ENCODE data around the gene NDST3.

Gene NDST3

DNA sequence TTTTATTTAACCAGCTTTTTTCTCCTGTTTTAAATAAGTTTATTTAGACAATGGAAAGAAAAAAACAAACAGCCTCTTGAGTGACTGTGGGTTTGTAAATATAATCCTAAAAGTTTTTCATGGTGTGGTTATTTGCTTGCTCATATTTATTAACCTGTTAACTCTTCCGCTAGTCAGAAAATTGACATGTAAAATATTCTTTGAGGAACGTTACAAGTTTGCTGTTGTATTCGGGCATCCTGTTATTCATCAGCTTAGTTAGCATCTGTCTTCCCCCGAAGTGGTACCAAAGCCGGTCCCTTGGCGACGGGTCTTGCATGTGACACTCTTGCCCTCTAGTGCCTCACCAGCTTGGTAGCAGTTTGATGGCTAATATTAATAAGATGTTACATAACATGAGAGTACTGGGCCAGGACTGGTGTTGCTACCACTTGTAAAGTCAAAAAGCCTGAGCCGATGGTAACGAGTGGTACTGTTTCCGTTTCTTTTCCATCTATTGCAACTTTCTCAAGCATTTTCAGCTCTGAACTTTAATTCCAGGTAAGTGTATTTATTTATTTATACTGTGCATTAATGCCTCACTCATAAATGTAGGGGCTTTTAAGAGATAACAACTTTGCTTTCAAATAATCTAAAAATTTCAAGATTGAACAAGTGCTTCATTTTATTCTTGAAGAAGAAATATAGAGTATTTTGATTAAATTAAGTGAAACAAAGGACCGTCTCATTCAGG, at the start of gene NDST3:
Gene NDST3 (plus strand): TSS at position 434 of the 733 bp plus-strand sequence. CDS start 19,425 bp downstream, outside the sequence.
- no peak for DNase-seq (ENCODE audit: low read depth in 2 of 2, low spot score in 1 of 2)

DNA sequence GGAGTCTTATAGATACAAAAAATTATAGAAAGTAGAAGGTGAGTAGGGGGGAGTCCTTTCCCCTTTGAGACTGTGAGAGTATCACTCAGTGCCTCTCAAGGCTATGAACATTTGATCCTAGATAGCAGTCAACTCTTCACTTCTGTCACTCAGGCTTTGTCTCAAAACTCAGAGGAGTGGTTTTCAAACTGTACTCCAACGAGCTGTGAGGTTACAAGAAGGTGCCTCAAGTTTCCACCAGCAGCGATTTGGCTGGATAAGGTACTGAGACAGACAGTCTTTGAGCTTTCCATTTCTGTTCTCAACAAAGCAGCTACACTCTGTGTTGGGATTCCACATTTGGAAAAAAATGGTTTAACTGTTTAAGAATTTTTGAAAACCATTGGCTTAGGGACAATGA, 48.0 kb upstream of the NDST3 start:
- DNase-seq (ENCODE audit: low read depth in 2 of 2, low spot score in 1 of 2): no peak

DNA sequence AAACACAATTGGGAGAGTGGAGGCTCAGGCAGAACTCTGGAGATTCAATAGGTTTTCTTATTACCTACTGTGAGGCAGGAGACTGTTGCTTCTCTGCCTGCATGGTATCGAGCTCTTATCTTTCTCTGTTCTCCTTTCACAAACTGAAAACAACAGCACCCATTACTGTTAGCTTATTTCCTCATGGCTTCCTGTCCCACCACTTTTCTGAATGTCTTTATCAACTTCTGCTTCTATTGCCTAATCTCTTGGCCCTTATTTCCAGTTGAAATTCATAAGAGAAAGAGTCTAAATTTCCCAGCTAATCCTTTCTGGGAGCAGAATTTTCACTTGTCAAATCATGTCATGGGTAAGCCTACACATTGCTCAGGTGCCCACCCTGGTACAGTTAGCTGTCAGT, 46.8 kb upstream of the NDST3 start:
- no peak for DNase-seq (ENCODE audit: low read depth in 2 of 2, low spot score in 1 of 2)

DNA sequence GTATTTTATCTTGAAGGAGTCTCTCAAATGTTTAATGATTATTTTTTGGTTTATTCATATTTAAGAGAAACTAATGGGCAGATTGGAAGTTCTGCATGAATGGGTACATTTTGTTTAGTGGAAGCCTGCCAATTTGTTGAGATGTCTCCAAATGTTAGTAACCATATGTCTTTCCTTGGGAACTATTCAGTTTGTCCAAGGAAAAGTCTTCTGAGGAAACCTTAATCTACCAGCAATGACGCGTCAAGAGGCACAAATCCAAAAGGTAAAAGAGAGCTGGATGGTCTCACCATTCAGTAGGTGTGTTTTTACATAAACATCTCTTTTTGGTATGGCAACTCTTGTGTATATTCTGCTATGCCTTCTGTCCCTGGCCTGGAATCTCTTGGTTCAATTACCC, 37.4 kb upstream of the NDST3 start:
- DNase-seq (ENCODE audit: low read depth in 2 of 2, low spot score in 1 of 2): no peak

DNA sequence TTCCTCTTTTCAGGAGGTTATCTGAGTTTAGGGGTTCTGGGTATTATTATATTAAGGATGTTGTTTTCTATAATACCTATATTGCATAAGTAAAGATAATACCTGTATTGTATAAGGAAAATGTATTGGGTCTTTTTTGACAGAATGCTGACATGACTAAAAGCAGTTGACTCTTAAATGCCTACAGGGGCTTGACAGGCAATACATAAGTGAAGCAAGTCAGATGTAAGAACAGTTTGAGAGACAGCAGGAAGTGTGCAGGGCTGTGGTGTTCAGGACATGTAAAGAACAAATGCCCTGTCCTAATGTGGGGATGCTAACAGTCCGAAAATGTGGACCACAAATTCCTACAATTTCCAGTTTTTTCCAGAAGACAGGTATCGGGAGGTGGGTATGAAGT, 30.2 kb upstream of the NDST3 start:
- DNase-seq (ENCODE audit: low read depth in 2 of 2, low spot score in 1 of 2): no peak

DNA sequence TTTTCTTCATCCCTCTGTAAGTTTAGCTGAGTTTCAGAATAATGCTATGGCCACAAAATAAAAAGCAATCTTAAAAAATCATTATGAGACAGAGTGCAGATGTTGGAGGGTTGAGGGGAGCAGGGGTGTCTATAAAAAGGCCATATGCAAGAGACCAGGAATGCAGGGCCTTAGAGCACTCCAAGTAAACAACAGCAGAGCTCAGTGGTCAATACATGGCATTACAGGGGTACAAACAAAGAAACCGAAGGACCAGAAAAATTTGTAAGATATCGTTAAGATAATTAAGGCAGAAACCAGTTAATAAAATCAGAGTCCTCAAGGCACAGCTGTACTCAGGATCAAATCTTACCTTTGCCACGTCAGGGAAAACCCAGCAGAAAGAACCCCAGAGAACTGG, 28.4 kb upstream of the NDST3 start:
- DNase-seq (ENCODE audit: low read depth in 2 of 2, low spot score in 1 of 2): no peak

DNA sequence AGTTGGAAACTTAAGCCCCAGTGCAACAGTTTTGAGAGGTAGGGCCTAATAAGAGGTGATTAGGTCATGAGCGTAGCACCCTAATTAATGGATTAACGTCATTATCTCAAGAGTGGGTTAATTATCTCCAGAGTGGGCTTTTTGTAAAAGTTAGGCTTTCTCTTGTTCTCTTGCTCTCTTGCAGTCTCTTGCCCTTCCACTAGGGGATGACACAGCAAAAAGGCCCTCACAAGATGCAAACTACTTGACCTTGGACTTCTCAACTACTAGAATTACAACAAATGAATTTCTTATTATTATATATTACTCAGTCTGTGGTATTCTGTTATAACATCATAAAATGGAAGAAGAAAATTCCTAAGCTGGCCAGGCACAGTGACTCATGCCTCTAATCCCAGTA, 22.1 kb upstream of the NDST3 start:
- no peak for DNase-seq (ENCODE audit: low read depth in 2 of 2, low spot score in 1 of 2)

DNA sequence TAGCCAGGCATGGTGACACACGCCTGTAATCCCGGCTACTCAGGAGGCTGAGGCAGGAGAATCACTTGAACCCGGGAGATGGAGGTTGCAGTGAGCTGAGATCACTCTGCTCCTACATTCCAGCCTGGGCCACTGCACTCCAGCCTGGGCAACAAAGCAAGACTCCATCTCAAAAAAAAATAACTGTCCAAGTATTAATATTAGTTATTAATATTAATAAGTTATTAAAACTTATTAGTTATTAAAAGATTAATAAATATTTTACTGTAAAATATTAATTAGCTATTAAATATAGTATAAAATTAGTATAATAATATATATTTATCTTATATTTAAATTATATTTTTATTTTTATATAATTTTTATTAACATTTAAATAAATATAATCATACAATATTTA, 19.5 kb upstream of the NDST3 start:
- DNase-seq (ENCODE audit: low read depth in 2 of 2, low spot score in 1 of 2): no peak

DNA sequence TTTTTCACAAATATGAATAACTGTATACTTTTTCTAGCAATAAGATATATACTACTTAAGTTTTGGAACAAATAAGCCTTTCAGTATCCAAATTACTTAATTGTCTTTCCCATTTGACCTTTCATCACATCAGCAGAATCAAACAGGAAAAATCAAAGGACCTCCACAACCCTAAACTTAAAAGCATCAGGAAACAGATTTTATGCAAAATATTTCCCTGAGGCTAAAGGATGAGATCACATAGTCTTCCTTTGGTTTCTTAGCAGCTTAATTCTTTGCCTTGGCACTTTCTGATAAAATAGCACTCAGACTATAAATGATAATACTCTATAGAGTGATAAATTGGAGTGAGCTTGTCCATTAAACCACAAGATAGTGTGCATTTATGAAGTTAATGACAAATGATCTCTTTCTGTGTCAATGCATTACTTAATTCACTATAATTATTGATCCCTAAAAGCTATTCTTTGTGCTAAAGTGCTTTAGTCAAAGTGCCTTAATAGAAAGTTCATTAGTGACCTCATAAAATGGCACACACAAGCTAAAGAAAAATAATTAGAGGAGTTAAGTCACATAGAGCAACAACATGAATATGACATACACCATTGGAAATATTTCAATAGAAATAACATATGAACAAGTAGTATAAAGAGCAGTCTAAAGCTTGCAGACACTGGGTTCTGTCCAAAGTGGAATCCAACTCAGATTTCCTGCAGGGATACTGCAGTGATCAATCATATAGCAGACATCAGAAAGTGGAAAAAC, 15.7 kb upstream of the NDST3 start:
- DNase-seq (ENCODE audit: low read depth in 2 of 2, low spot score in 1 of 2): no peak

DNA sequence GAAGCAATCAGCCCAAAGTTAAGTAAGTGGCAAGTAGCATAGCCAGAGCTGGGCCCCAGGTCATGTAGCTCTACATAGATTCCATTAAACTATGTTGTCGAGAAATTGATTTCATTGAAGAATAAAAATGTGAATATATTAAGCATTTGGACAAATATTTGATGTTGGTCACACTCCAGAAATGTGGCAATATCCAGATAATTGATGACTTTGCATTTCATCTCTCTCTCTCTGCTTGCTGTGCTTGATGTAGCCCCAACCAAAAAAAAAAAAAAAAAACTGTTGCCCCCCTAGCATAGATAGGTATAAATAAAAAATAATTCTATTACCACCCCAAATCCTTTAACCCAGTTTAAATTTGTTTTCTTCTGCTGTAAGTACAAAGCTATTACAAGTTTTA, 7.5 kb upstream of the NDST3 start:
- no peak for DNase-seq (ENCODE audit: low read depth in 2 of 2, low spot score in 1 of 2)

DNA sequence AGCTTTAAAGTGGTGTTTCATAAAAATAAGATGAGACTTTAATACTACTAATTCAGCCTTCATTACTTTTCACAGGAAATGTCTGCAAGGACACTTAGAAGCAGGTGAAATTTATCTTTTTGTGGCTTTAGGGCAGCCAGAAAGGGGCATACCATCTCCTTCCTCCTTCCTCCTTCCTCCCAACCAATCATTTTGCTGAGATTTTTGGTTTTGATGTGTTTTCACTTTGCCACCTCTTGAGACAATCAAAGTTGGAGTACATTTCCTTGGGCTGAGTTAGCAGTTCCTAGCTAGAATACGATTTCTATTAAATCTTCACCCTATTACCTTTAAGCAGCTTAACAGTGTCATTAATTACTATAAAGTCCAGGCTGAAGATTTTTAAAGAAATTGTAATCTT, 5.1 kb upstream of the NDST3 start:
- no peak for DNase-seq (ENCODE audit: low read depth in 2 of 2, low spot score in 1 of 2)

DNA sequence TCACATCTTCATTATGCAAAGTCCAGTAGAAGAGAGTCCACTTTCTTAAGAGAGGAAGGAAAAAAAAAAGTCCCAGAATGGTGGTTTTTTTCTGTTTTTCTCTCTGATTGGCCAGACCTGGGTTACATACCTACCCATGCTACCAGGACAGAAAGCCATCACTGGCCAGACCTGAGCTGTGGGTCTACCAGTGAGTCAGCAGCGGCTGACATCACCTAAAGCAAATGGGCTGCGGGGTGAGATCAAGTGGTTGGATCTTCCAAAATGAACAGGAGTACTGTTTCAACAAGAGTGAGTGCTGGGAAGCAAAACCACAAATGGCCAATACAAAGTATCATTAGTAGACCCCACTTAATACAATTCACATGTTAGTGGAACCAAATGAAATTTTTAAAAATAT, 1.6 kb upstream of the NDST3 start:
- no peak for DNase-seq (ENCODE audit: low read depth in 2 of 2, low spot score in 1 of 2)

DNA sequence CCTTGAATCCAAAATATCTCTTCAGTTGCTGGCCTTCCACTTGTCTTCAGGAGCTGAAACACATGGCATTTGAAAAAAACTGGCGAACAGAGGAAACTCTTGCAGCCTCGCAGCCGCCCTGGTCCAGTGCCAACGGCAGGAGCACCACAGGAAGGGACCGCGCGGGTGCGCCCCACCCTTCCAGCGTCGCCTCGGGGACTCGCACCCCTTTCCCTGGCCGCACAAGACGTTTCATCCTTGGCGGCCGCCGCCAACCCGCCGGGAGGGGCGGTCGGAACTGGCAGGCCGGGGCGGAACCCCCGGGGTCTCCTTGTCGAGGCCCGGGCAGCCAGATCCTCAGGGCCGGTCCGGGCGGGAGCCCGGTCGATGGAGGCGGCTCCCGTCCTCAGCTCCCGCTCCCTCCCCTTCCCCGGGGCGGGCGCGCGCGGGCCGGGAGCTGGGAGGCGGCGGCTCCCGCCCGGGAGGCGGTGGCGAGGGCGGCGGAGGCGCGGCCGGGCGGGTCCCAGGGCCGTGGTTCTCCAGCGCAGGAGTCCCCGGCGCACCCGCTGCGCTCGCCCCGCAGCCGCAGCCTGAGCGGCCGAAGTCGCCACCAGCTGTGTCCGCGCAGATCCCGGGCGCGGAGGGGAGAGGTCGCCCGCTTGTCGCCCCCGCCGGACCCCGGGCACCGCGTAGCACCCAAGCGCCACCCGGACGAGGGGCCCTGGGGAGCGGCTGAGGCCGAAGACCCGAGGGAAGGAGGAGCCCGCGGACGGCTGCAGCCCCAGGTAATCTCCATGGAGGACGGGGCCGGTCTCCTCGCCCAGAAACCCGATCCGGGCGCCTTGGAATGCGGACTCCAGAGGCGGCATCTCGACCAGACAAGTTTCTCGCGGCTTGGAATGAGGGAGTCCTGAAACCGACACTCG, 886 bp upstream of the NDST3 start:
- DNase-seq (ENCODE audit: low read depth in 2 of 2, low spot score in 1 of 2): no peak

DNA sequence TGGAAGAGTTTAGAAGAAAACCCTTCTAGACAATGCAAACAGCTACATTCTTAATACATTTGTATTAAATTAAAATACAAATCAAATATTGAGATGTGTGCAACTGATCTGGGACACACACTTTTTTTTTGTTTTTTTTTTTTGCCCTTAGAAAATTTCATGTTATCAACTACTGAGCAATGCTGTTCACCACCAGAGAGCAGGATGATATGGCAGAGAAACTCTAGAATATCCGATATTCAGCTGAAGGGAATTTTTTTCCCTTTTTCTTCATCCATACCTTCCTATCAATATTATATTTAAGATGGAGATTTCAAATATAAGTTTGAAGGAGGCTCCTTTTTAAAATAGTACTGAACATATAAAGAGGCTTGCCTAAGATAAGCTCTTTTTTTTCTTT, 1.0 kb downstream of the NDST3 start:
- DNase-seq (ENCODE audit: low read depth in 2 of 2, low spot score in 1 of 2): no peak

DNA sequence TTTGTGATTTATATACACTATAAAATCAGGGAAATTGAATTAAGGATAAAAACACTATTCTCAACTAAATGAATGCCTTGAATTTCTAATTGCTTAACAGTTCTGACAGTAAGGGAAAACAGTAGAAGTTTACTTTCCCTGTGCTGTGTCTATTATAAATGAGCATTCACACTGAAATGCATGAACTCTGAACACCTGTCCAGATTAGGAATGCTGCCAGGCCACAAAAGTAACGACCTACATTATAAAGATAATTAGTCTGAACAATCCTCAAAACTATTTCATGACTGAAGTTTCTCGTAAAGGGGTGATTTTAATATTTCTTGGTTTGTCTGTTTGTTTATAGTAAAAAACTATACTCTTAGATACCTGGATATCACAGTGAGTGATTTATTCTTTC, 2.0 kb downstream of the NDST3 start:
- DNase-seq (ENCODE audit: low read depth in 2 of 2, low spot score in 1 of 2): no peak

DNA sequence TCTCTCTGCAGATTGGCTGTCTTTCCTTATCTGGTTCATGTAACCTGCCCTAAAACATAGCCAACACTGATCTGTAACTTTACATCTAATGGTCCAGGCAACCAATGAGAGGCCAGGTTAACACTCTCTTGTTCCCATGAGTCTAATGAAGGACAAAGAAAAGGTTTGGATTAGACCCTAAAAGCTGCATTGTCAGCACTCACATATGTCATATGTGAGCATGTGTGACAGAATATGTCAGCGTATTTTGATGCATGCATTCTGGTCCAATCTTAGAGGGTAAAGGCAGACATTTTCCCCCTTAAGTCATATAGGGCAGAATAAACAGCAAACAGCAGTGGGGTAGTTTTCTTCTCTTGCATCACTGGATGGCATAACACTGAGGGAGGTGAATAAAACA, 3.7 kb downstream of the NDST3 start:
- DNase-seq (ENCODE audit: low read depth in 2 of 2, low spot score in 1 of 2): no peak

DNA sequence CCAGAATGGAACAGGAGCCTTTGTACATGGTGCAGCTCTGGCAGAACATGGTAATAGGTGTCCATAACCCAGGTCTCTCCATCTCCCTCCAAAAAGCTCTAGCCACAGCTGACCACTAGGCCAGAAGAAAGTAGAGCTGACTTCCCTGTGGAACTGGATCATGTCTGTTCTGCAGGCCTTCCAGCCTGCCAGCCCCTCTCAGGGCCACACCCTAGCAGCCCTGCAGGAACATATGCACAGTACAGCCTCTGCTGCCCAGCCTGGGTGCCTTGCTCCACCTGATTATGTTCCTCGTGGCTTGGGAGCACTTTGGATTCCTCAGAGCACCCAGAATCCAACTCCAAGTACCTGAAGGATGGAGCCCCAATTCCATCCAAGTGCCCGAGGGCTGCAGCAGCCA, 12.0 kb downstream of the NDST3 start:
- DNase-seq (ENCODE audit: low read depth in 2 of 2, low spot score in 1 of 2): no peak

DNA sequence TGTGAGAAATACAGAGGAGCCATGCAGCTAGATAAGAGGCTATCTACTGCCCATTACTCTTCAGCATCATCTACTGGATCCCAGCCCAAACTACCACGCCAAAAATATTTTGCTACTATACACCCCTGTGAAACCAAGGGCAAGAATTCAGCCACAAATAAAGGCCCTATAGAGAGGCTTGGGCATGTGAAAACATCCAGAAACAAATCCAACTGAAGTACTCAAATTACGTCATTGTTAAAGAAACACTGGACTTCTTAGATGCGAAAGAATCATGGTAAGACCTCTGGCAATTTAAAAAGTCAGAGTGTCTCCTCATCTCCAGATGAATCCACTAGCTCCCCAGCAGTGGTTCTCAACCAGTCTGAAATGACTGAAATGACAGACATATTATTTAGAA, 12.8 kb downstream of the NDST3 start:
- no peak for DNase-seq (ENCODE audit: low read depth in 2 of 2, low spot score in 1 of 2)

DNA sequence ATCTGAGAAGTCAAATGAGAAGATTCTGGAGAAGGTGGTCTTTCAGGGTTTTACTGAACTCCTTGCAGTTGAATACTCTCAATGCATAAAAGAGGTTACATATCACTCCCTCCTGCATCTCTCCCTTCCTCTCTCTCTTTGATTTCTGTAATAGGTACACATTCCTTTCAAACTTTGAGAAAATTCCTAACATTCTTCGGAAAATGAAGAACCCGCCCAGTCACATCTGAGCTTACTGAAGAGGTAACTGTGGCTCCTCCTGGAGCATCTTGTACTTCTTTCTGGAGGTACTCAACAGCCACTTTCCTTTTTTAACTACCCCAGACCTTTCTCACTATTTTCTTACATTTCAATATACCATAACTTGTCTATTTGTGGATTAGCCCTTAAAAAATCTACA, 24.7 kb downstream of the NDST3 start:
- DNase-seq (ENCODE audit: low read depth in 2 of 2, low spot score in 1 of 2): no peak

DNA sequence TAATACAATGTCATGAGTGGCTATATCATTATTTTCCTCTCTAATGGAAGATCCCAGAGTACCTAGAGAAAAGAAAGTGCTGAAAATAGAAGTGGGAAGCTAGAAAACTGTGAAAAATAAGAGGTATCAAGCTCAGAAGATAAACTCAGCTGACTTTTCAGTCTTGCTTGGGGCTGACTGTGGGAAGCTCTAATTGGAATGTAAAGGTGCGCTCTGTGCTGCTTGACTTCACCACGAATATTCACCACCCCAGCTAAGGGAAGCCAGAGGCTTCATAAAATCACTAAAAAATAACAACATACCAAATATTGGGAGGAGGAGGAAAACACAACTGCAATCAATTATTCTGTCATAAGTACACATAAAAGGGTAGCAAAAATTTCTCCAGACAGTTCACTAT, 25.1 kb downstream of the NDST3 start:
- DNase-seq (ENCODE audit: low read depth in 2 of 2, low spot score in 1 of 2): no peak

DNA sequence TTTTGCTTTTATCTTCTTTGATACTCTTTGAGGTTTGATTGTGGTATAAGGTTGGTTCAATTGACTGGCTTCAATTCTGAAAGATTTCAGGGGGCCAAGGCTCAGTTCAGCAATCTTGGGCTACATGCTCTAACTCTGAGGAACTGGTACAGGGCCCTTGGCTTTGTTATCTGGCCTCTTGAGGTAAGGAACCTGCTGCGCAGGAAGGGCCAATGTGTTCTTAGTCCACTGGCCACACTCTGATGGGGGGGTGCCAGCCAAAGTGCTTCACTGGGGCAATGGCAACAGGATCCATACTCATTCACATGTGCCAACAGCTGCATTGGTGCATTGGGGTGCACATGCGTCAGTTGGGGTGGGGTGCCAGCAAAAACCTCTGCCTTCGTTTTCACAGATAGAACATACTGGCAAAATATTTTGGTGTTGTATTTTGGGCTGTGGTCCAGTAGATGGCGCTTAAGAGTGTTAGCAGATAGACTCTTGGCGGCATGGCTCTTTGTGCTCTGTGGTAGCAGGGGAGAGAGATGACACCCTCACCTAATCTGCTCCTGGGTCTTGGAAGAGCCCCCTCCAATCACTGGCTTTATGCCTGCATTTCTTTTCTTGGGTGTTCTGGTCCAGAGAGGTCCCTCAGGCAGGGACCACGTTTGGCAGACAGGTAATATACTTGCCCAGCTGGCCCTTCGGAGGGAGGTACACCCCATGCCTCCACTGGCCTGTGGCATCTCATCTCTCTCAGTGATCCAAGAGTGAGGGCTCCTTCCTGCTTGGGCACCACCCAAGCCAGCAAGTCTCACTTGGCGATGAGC, 42.9 kb downstream of the NDST3 start:
- DNase-seq (ENCODE audit: low read depth in 2 of 2, low spot score in 1 of 2): no peak
